ENCODE measurements around the gene RPL7L1.
"Not testable (repeated sequence)": the region's sequence is repeated elsewhere in the genome, so short reads cannot be mapped to it uniquely, and the experiment has no call there.

The RPL7L1 gene

DNA sequence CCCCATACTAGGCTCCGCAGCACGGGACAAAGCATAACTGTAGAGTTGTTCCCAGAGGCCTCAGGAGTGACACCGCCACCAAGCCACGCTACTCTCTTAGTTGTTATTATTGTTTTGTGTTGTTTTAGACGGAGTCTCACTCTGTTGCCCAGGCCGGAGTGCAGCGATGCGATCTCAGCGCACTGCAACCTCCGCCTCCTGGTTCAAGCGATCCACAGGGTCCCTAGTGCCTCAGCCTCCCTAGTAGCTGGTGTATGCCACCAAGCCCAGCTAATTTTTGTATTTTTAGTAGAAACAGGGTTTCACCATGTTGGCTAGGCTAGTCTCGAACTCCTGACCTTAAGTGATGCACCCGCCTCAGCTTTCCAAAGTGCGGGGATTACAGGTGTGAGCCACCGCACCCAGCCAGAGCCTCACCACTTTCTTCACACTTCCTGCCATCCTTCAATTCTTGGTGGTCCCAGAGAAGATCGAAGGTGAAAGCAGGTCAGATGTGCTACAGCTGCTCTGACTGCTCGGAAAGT lies 11.8 kb downstream of the RPL7L1 start:
- no peak for DNase-seq (ENCODE audit: low read depth in 2 of 2)

DNA sequence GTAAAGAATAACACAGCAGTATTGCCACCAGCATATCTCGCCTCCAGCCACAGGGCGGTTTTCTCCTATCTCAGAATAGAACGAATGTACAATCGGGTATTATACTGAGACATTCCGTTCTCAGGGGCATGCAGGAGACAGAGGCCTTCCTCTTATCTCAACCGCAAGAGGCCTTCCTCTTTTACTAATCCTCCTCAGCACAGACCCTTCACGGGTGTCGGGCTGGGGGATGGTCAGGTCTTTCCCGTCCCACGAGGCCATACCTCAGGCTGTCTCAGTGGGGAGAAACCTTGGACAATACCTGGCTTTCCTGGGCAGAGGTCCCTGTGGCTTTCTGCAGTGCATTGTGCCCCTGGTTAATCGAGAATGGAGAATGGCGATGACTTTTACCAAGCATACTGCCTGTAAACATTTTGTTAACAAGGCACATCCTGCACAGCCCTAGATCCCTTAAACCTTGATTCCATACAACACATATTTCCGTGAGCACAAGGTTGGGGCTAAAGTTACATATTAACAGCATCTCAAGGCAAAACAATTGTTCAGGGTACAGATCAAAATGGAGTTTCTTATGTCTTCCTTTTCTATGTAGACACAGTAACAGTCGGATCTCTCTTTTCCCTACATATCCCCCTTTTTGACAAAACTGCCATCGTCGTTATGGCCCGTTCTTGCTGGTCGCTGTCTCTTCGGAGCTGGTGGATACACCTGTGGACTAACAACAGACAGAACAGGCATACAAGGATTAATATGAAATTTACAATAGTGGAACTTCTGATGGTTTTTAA lies 14.8 kb downstream of the RPL7L1 start:
- not testable (repeated sequence) for DNase-seq (ENCODE audit: low read depth in 2 of 2)

DNA sequence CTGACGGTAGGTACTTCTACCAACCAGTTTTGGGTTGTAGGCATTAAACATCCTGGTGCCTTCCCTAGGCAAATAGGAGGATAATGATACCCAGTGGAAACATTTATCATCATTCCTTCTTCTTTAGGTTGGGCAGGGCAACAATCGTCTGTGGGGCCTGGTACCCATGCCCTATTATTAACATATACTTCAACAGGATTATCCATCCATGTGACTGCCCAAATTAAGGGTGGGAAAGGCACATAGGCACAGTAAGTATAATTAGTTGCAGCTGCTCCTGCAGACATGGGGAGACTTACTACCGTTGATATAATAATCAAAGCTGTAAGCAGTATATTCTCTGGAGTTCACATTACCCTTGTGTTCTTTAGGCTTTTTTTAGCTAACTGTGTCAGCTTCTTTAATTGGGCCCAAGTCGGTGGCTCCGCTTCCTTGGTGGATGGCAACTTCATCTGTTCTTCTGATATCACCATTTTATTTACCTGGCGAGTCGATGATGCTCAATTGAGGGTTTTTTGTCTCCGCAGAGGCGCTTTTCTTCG lies 16.8 kb downstream of the RPL7L1 start:
- no peak for DNase-seq (ENCODE audit: low read depth in 2 of 2)

DNA sequence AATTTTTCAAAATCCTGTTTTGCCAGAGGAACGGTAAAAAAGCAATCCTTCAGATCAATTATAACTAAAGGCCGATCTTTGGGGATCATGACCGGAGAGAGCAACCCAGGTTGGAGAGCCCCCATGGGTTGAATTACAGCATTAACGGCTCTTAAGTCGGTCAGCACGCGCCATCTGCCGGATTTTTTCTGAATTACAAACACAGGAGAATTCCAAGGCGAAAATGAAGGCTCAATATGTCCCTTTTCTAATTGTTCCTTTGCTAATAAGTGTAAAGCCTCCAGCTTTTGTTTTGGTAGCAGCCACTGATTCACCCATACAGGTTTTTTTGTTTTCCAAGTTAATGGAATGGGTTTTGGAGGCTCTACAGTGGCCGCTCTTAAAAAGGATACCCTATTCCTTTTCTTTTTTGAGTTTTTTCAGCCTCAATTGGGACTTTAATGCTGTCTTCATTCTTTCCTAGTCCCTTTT lies 19.5 kb downstream of the RPL7L1 start:
- DNase-seq (ENCODE audit: low read depth in 2 of 2), result peak; percentile 25 to 49

DNA sequence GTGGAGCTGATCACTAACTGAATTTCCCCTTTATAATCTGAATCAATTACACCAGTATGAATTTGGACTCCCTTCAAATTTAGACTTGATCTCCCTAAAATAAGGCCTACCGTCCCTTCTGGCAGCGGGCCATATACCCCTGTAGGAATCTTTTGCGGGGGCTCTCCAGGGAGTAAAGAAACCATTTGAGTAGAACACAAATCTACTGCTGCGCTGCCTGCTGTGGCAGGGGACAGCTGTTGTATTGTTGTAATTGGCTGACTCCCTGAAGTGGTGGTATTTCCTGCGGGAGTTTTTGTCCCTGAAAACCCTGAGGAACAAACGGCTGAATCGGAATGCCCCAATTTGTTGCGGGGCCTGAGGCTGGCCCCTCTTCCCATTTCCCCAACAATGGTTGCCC lies 20.5 kb downstream of the RPL7L1 start:
- DNase-seq (ENCODE audit: low read depth in 2 of 2), result no peak

DNA sequence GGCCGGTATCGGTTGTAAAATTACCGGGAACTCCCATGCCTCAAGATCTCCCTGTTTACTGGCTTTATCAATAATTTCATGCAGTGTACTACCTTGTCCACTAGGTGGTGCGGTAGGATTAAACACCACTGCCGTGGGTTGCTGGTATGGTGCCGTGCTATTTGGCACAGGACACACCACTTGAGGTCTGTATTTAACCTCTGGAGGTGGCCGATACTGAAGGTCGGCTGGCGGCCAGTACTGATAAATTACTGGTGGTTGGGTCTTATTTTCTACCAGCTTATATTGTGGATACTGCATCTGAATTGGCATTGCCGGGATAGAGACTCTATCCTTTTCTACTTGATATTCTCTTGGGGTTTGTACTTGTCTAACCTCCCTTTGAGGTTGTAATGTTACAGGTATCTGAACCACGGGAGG lies 22.1 kb downstream of the RPL7L1 start:
- peak; percentile 38 to 47 for DNase-seq (ENCODE audit: low read depth in 2 of 2)

DNA sequence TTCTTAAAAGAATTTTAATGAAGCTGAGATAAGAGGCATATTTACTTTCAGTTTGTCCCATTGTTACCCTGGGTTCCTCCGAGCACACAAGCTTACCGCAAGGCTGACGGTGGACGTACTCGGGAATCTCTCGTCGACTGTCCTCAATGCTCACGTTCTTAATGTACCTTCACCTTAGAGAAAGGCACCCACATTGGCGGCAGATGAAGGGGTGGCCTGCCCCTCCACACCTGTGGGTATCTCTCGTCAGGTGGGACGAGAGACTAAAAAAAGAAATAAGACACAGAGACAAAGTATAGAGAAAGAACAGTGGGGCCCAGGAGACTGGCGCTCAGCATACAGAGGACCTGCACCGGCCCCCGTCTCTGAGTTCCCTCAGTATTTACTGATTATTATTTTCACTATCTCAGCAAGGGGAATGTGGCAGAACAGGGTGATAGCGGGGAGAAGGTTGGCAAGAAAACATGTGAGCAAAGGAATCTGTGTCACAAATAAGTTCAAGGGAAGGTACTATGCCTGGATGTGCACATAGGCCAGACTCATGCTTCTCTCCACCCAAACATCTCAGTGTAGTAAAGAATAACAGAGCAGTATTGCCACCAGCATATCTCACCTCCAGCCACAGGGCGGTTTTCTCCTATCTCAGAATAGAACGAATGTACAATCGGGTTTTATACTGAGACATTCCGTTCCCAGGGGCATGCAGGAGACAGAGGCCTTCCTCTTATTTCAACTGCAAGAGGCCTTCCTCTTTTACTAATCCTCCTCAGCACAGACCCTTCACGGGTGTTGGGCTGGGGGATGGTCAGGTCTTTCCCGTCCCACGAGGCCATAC lies 23.2 kb downstream of the RPL7L1 start:
- not testable (repeated sequence) for DNase-seq (ENCODE audit: low read depth in 2 of 2)

DNA sequence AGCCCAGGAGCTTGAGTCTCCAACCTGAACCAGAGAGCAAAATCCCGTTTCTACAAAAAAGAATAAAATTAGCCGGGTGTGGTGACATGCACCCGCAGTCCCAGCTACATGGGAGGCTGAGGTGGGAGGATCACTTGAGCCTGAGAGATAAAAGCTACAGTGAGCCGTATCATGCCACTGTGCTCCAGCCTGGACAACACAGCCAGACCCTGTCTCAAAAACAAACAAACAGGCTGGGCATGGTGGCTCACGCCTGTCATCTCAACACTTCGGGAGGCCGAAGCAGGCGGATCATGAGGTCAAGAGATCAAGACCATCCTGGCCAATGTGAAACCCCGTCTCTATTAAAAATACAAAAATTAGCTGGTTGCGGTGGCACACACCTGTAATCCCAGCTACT lies 25.1 kb downstream of the RPL7L1 start:
- no peak for DNase-seq (ENCODE audit: low read depth in 2 of 2)

DNA sequence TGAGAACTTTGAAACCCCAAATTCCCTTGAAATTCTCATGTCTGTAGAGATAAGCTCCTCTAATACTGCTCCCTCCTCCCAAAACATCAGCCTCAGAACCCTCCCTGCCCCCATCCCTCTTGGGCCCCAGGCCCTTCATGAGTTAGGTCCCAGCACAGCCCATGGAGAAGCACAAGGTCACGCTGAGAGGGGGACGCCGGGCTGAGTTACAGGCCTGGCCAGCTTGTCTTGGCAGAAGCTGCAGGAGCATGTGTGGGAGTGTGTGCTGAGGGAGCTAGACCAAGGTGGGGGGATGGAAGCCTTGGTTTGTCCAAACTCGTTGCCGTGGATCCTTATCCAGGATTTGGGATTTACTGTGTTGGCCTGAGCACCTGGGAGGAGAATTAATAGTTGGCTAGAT lies 27.9 kb downstream of the RPL7L1 start:
- DNase-seq (ENCODE audit: low read depth in 2 of 2), result no peak

DNA sequence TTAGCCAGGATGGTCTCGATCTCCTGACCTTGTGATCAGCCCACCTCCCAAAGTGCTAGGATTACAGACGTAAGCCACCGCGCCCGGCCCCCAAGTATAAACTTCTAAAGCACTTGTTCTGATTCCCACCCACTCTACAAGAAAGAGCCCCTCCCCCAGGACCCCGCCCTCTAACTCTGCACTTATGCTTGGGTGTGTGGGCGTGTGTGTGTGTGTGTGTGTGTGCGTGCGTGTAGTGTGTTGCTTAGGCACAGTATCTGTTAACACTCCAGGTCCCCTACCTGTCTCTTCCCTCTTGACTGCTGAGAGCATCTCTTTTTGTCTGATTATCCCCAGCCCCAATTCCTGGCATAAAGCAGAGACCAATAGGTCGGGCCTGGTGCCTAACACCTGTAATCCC lies 30.4 kb downstream of the RPL7L1 start:
- no peak for DNase-seq (ENCODE audit: low read depth in 2 of 2)

DNA sequence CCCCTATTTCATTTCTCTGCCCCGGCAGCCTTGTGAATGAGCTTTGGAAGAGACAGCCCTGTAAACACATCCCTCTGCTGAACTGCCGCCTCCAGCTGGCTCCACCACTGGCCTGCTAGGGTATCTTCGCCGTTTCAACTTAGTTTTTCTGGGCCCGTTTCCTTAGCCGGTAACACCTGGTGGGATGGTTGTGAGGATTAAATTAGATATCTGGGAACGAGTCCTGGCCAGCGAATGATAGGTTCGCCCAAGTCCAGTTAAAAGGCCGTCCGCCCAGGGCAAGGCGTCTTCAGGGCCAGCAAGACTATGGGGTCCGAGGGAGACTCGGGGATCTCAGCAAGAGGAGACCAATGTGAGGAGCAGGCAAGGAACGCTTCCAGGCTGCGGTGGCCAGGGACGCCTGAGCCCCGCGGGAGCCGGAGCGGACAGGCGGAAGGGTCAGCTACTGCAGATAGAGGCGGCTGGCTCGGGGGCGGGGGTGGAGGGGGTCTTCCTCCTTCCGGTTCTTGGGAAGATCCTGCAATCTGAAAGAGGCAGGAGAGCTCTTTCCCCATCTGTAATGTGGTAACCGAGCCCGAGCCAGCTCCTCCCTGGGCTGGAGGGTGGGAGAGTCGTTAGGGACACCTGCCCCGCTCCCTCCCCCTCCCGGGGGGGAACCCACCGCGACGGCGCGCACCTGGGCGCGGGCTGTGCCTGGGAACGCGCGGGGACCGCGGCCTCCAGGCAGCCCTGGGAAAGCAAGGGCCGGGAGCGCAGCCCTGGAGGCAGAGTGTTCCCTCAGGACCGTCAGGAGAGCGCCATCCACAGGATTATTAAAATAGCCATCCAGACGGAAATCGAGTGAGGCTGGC lies 32.0 kb downstream of the RPL7L1 start:
- DNase-seq (ENCODE audit: low read depth in 2 of 2), result no peak

DNA sequence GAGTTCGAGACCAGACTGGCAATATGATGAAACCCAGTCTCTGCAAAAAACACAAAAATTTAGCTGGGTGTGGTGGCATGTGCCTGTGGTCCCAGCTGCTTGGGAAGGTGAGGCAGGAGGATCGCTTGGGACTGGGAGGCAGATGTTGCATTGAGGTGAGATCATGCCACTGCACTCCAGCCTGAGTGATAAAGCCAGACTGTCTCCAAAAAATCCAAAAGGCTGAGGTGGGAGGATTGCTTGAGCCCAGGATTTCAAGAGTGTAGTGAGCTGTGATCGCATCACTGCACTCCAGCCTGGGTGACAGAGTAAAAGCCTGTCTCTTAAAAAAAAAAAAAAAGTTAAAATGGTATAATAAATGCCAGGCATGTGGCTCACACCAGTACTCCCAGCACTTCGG lies 35.1 kb downstream of the RPL7L1 start:
- DNase-seq (ENCODE audit: low read depth in 2 of 2), result no peak

DNA sequence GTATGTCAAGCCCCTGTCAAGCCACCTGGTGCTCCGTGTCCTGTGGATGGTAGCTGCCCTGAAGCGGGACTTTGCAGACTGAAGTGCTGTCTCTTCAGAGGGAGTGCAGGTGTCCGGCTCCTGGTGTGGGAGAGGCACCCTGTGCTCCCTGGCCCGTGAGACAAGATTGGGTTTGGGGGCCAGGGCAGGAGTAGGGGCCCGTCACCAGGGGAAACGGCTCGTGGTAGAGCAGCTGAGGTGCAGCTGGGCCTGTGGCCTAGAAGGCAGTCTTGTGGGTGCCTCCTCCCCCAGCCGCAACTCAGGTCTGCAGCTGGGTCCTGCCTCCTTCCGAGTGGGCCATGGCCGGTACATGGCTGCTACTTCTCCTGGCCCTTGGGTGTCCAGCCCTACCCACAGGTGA lies 36.3 kb downstream of the RPL7L1 start, which contains the start of gene PTCRA:
TSS of gene PTCRA (plus strand) at position 322 of the 400 bp plus-strand sequence. CDS start at position 339, 17 bp downstream.
- DNase-seq (ENCODE audit: low read depth in 2 of 2), result no peak

DNA sequence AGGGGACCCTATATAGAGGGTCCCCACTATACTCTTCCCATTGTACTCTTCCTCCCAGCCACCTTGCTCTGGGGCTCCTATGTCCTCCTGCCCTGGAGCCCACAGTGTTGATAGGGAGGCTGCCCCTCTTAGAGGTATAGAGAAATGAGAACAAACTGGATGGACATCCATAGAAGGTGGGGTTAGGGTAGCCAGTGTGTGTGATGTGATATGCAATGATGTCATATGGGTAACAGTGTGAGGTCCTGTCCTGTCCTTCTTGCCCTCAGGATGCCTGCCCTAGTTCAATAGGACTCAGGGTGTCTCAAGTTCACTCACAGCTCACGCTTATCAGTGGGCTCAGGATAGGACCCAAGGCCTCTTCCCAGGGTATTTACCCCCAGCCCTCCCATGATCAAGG lies 36.9 kb downstream of the RPL7L1 start:
- DNase-seq (ENCODE audit: low read depth in 2 of 2), result no peak

DNA sequence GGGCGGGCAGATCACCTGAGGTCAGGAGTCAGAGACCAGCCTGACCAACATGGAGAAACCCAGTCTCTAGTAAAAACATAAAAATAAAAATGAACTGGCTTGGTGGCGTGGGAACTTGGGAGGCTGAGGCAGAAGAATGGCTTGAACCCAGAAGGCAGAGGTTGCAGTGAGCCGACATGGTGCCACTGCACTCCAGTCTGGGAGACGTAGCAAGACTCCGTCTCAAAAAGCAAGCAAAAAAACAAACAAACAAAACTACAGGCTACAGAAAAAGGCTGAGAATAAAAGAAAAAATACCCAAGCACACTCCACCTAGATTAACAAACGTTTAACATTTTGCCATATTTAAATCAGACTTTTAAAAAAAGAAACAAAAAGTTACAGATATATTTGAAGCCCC lies 42.4 kb downstream of the RPL7L1 start:
- DNase-seq (ENCODE audit: low read depth in 2 of 2), result no peak

DNA sequence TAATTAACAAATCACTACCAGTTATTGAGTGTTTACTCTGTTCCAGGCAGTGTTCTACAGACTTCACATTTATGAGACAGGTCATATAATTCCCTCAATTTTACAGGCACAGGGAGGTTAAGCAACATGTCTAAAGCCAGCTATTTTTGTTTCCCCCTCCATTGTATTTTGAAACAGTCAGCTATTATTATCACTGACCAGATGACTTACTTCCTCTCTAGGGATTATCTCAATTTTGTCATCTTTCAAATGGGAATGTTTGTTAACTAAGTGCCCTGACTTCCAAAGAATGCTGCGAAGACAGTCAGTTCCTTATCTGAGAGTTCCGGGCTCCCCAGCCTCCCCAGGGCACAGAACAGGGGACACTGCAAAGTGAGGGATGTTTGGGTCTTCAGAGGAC lies 44.2 kb downstream of the RPL7L1 start:
- DNase-seq (ENCODE audit: low read depth in 2 of 2), result no peak

DNA sequence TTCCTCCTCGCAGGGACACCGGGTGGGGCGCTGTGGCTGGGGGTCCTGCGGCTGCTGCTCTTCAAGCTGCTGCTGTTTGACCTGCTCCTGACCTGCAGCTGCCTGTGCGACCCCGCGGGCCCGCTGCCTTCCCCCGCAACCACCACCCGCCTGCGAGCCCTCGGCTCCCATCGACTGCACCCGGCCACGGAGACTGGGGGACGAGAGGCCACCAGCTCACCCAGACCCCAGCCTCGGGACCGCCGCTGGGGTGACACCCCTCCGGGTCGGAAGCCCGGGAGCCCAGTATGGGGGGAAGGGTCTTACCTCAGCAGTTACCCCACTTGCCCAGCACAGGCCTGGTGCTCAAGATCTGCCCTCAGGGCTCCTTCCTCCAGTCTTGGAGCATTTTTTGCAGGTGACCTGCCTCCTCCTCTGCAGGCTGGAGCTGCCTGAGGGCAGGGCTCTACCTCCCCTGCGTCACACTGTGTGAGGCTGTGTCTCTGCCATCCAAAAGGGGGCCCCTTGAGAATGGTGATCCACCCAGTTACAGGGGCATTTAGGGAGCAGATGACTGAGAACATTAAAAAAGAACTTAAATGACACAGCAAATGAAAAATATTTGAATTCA lies 45.9 kb downstream of the RPL7L1 start:
- DNase-seq (ENCODE audit: low read depth in 2 of 2), result no peak

DNA sequence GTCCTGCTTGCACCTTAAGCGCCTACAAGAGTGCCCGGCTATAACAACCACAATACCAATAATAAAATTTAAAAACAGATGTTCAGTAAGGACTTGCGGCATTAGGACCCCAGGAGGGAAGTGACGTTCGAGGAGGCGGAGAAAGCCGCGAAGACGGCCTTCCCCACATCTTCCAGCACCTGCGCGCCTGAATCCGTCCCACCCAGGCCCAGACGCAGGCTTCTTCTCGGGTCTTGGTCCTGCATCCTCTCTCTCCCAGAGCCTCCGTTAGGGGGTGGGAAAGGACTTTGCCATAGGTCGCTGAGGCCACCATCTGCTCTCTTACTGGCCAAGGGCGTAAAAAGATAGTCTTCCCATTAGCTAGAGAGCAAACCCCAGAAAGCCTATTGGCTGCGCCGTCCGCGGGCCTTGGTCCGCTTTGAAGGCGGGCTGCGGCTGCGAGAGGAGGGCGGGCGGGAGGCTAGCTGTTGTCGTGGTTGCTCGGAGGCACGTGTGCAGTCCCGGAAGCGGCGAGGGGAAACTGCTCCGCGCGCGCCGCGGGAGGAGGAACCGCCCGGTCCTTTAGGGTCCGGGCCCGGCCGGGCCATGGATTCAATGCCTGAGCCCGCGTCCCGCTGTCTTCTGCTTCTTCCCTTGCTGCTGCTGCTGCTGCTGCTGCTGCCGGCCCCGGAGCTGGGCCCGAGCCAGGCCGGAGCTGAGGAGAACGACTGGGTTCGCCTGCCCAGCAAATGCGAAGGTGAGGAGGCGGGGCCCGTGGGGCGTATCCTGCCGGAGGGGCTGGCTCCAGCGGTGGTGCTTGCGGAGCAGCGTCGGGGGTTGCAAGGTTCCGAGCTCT lies 49.8 kb downstream of the RPL7L1 start, which contains the start of gene CNPY3:
TSS of gene CNPY3 (plus strand) at position 495 of the 835 bp plus-strand sequence. CDS start at position 586, 91 bp downstream.
- DNase-seq (ENCODE audit: low read depth in 2 of 2), result peak; percentile 93 to 94

DNA sequence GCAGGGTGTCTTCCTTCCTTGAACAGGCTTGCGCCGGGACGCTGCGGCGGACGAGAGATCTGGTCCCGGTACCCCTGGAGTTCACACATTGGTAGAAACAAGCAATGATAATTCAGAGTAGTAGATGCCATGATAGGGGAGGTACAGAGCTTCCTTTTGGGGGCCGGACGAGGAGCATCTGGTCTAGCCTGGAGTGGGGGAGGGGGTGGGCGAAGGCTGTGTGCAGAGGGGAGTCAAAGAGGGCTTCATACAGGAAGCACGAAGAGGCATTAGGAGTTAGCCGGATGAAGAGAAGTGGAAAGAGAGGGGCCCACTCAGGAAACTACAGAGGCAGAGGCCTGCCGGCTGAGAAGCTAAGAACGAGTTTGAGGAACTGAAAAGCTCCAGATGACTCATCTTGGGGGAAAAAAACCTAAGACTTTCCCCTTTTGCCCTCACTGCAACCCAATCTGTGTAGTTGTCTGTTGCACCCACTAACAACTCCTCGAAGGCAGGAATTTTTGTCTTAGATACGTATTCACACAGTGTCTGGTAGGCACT lies 50.5 kb downstream of the RPL7L1 start:
- peak; percentile 59 to 60 for DNase-seq (ENCODE audit: low read depth in 2 of 2)

DNA sequence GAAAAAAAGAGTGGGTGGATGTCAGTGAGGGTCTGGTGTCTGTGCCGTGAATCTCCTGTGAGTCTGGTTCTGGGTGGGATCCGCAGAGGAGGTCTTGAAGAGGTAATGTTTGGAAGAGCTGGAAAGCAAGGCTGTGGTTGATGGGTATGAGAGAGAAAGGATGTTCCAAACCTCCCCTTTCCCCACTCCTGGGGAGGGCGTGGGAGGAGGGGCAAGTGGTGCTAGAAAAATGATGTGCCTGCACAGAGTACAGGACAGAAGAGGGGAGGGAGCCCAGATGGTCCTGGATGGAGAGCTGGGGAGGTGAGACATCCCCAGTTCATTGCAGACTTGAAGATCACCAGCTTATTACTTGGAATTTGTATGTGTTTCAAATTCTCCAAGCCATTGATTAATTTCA lies 53.0 kb downstream of the RPL7L1 start:
- no peak for DNase-seq (ENCODE audit: low read depth in 2 of 2)

Data from stimulated activated CD8-positive, alpha-beta memory T cell treated with anti-CD3 and anti-CD28 coated beads, Interleukin-15, amount 100 ng/mL, for 48 hours (primary cell).